ENCODE data around the gene GCNT4.
"Not testable (repeated sequence)": the region's sequence is repeated elsewhere in the genome, so short reads cannot be mapped to it uniquely, and the experiment has no call there.

GCNT4 gene

GRCh38 chr5:75052192-75053053 is at the start of gene GCNT4:
Gene GCNT4 (minus strand): TSS chr5:75052558. CDS start chr5:75030037, 22,521 bp downstream.
- no peak for DNase-seq

DNA sequence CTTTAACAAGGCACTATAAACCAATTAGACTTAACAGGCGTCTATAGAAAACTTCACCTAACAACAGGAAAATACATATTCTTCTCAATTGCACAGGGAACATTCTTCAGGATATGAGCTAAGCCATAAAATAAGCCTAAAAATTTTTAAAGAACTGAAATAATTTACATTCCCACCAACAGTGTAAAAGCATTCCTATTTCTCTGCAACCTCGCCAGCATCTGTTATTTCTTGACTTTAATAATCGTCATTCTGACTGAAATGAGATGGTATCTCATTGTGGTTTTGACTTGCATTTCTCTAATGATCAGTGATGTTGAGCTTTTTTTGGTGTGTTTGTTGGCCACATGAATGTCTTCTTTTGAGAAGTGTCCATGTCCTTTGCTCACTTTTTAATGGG is 43.6 kb upstream of the GCNT4 start:
- not testable (repeated sequence) for DNase-seq

DNA sequence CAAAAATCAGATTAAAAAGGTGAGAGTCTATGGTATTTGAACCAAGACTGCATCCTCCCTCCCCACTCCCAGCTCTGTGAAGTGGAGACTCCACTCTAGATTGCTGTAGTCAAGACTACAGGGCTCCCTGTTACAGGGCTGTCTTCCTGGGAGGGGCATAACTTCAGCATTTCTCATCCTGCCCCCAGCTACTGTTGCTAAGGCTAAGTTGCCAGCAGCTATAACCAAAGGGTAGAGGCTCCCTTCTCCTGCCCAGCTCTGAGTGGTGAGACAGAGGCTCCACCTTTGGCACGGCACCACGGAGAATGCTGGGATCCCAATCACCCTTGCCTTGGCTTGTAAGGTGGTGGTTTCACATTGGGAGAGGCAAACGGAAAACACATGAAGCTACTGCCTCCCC is 39.2 kb upstream of the GCNT4 start:
- DNase-seq, result no peak

GRCh38 chr5:75089662-75090061 is 37.3 kb upstream of the GCNT4 start:
- DNase-seq, result no peak

DNA sequence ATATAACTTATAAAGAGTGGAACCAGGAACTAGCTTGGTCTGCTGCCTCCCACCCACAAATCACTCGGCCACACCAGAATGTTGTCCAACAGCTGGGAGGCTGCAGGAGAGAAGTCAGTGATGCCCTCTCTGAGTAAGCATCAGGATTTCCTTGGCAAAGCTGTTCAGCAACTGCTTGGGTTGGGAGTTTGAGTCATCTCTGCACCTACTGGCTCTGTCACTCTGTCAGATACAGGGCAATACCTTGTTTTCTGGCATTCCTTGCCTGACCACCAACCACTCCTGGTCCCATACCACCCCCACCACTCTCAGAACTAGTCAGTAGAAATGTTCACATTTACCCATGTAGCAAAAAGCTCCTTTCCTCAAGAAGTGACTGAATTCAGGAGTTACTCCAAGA is 36.8 kb upstream of the GCNT4 start:
- no peak for DNase-seq

GRCh38 chr5:75088648-75089047 is 36.3 kb upstream of the GCNT4 start:
- no peak for DNase-seq

DNA sequence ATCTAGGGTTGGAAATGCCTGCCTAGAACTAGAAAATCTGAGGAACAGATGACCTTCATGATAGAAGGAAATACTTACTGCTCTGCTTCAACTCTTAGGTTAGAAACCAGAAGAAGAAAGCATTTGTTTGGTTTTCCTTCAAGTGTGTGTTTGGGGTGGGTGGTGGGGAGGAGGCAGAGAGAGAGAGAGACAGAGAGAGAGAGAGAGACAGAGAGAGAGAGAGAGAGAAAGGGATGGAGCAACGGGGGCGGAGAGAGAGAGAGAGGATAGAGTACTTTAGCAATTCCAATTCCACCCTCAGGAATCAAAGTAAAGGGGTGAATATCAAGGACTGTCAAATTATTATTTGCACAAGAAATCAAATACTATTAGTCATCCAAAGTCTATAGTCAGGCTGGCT is 29.2 kb upstream of the GCNT4 start:
- no peak for DNase-seq

- not testable (repeated sequence) for DNase-seq
Measured at GRCh38 chr5:75079346-75079745, 27.0 kb upstream of the GCNT4 start.

- no peak for DNase-seq
Measured at GRCh38 chr5:75078027-75078426, 25.7 kb upstream of the GCNT4 start.

DNA sequence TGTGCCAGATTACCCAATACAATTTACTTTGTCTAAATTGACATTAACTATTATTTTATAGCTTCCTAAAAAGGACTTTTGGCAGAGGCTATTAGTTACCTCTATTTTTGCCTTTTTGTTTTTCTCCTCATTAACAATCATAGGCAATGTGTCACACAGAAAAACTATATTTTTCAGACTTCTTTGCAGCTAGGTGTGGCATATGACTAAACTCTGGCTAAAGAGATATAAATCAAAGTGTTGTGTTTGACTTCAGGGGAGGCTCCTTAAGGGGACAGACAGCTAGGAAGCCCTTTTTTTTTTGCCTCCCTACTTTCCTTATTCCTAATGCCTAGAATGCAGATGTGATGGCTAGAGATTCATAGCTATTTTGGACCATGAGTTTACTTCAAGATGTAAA is 19.7 kb upstream of the GCNT4 start:
- DNase-seq, result no peak

DNA sequence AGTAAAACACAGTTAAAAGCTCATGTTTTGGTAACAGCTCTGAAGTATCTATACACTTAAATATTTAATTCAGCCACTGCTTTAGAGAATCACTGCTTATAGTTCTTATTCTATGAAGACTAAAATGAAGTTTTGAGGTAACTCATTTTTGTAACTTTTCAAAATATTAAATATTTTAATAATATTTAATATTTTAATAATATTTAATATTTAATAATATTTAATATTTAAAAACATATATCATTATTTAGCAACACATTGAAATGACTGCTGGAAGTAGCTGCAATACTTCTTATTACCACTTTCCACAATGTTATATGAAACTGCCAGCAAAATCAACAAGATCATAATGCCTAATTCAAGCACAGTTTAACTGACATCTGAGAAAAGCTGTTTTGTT is 18.7 kb upstream of the GCNT4 start:
- DNase-seq, result no peak

GRCh38 chr5:75067434-75067833 is 15.1 kb upstream of the GCNT4 start:
- DNase-seq, result no peak

DNA sequence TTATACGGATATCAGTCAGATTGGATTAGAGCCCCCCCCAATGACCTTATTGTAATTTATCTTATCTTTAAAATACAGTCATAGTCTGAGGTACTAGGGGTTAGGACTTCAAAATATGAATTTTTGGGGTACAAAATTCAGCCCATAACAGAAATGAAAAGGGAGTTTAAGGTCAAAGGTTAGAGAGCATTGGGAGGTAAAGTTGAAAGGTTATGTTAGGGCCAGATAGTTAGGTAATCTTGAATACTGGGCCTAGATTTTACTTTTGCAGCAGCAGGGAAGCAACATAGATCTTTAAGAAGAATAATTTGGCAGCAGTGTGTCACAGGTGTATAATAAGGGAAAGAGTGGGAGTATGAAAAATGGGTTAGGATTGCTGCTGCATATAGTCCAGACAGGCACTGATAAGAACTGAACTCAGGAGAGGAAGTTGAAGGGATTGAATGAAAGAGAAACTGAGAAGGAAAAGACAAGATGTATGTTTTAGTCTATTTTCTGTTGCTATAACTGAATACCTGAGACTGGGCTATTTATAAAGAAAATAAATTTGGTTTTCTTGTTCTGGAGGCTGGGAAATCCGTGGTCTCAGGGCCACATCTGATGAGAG is 10.7 kb upstream of the GCNT4 start:
- DNase-seq, result no peak

- DNase-seq, result no peak
Measured at GRCh38 chr5:75059912-75060545, 7.7 kb upstream of the GCNT4 start.

GRCh38 chr5:75058986-75059535 is 6.7 kb upstream of the GCNT4 start:
- no peak for DNase-seq

- DNase-seq, result no peak
Measured at GRCh38 chr5:75057561-75057960, 5.2 kb upstream of the GCNT4 start.

GRCh38 chr5:75055727-75056144 is 3.4 kb upstream of the GCNT4 start:
- DNase-seq, result no peak

- no peak for DNase-seq
Measured at GRCh38 chr5:75054134-75054930, 2.0 kb upstream of the GCNT4 start.

GRCh38 chr5:75053304-75054133 is 1.2 kb upstream of the GCNT4 start:
- no peak for DNase-seq

GRCh38 chr5:75053054-75053303 is 621 bp upstream of the GCNT4 start:
- no peak for DNase-seq

DNA sequence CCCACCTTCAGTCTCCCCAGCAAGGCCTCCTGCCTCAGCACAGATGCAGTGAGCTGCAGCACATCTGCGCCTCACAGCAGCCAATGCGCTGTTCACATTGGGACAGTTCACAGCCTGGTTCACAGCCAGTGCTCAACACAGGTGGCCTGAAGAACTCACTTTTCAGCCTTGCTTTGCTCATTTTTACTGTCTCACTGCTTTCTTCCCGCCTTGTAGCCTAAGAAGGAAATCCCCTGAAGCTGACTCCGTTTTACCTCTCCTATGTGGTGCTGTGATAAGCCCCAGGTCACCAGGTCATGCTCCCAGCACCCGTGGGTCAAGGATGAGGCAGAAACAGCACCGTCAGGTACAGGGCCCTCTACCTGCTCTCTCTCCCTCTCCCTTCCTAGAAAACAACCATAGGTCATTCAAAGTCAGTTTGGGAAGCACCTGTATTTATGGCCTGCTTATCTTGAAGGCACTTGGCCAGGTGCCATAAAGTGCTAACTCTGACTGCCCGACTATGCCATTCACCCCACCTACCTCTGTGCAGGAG is 1.1 kb downstream of the GCNT4 start:
- no peak for DNase-seq

- DNase-seq, result no peak
Measured at GRCh38 chr5:75050415-75050814, 1.9 kb downstream of the GCNT4 start.
